ENCODE results near the gene MAP1LC3B. TPM values are rescaled to one million over a fixed set of nuclear protein-coding genes. Genes with fewer than 3 reads are reported as not detected.
"Not testable (repeated sequence)": the region's sequence is repeated elsewhere in the genome, so short reads cannot be mapped to it uniquely, and the experiment has no call there.

MAP1LC3B gene
- polyA plus RNA-seq, 4 donors, result 58.5 to 72.7 (median 66.1) TPM

DNA sequence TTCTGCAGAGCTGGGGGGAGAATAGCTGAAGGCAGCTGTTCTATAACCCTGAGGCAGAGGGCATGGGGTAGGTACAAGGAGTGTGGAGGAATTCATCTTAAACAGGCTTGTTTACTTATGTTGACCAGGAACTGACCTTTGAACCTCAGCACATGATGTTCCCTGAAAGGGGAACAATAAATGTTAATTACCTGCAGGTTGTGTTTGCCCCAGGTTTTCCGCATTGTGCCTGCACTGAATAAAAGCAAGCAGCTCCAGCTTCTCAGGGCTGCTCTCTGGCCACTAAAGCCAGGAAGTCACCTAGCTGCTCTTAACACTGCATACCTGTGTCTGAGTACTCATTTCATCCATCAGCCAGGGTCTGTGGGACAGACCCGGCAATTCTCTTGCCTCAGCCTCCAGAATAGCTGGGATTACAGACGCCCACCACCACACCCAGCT is 12.8 kb upstream of the MAP1LC3B start:
- not testable (repeated sequence) for DNase-seq (ENCODE audit: low read depth in 4 of 4, low spot score in 2 of 4)

DNA sequence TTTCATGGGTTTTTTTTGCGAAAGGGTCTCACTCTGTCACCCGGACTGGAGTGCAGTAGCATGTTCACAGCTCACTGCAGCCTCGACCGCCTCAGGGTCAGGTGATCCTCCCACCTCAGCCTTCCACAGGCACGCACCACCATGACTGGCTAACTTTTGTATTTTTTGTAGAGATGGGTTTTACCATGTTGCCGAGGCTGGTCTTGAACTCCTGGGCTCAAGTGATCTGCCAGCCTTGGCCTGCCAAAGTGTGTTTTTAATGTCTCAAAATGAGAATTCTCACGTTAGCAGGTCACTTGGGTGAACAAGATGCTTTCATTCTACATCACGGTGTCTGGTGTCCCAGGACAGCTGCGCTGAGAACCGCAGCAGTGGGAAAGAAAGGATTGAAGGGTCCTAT is 11.7 kb upstream of the MAP1LC3B start:
- no peak for DNase-seq (ENCODE audit: low read depth in 4 of 4, low spot score in 2 of 4)

DNA sequence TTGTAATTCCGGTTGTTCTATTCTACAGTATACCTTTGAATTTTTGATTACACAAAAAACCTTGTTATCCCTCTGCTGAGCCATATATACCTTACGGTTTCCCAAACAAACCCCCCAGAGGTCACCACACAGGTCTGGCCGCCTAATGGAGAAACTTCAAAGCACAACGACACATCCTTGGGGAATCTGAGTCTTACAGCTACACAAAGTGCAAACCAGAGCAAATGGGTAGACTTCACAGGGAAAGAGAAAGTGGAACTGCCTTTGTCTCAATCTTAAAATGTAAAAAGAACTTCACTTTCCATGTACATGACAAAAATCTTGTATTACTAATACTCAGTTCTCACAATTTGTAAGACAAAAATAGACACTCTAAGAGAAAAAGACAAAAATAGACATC is 11.3 kb upstream of the MAP1LC3B start:
- no peak for DNase-seq (ENCODE audit: low read depth in 4 of 4, low spot score in 2 of 4)

GRCh38 chr16:87382023-87382785 is 9.9 kb upstream of the MAP1LC3B start:
- DNase-seq (ENCODE audit: low read depth in 4 of 4, low spot score in 2 of 4), result no peak

GRCh38 chr16:87383505-87384161 is 8.5 kb upstream of the MAP1LC3B start, which contains the start of gene FBXO31:
TSS of gene FBXO31 (minus strand) at chr16:87383776. CDS start at chr16:87383744, 32 bp downstream.
- peak; percentile 79 to 87 (median 82) for DNase-seq (ENCODE audit: low read depth in 4 of 4, low spot score in 2 of 4)

DNA sequence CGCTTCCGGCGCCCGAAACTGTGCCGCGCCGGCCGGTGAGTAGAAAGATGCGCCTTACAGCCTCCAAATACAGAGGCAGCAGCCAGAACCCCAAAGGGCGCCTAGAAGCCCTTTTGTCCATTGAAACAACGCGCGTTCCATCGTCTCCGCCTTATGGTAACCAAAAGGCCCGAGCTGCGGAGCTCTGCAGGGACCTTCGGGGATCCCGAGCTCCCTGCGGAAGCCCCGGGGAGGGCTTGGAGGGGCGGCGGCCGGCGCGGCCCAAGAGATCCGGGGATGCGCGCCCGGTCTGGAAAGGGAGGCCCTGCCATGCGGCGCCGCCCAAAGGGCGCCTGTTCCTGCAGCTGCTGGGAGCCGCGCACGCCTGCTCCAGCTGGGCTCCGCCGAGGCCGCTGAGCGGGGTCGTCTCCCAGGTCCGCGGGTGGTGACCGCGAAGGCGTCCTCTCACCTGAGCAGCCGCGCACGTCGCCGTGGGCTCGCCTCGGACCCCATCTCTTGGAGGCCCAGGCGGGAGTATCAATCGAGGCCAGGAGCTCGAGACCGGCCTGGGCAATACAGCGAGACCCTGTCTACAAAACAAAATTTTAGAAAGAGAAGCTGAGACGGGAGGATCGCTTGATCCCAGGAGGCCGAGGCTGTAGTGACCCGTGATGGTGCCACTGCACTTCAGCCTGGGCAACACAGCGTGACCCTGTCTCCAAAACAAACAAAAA is 7.8 kb upstream of the MAP1LC3B start:
- no peak for DNase-seq (ENCODE audit: low read depth in 4 of 4, low spot score in 2 of 4)

- DNase-seq (ENCODE audit: low read depth in 4 of 4, low spot score in 2 of 4), result not testable (repeated sequence)
These were observed 7.3 kb upstream of the MAP1LC3B start for GRCh38 chr16:87384875-87385167.

GRCh38 chr16:87387942-87388817 is 4.0 kb upstream of the MAP1LC3B start:
- DNase-seq (ENCODE audit: low read depth in 4 of 4, low spot score in 2 of 4), result peak; percentile 89 to 97 (median 94)

- DNase-seq (ENCODE audit: low read depth in 4 of 4, low spot score in 2 of 4), result no peak
These were observed 3.4 kb upstream of the MAP1LC3B start for GRCh38 chr16:87388818-87389134.

GRCh38 chr16:87389245-87389644 is 2.9 kb upstream of the MAP1LC3B start:
- DNase-seq (ENCODE audit: low read depth in 4 of 4, low spot score in 2 of 4), result no peak

GRCh38 chr16:87389914-87390313 is 2.2 kb upstream of the MAP1LC3B start:
- DNase-seq (ENCODE audit: low read depth in 4 of 4, low spot score in 2 of 4), result not testable (repeated sequence)

DNA sequence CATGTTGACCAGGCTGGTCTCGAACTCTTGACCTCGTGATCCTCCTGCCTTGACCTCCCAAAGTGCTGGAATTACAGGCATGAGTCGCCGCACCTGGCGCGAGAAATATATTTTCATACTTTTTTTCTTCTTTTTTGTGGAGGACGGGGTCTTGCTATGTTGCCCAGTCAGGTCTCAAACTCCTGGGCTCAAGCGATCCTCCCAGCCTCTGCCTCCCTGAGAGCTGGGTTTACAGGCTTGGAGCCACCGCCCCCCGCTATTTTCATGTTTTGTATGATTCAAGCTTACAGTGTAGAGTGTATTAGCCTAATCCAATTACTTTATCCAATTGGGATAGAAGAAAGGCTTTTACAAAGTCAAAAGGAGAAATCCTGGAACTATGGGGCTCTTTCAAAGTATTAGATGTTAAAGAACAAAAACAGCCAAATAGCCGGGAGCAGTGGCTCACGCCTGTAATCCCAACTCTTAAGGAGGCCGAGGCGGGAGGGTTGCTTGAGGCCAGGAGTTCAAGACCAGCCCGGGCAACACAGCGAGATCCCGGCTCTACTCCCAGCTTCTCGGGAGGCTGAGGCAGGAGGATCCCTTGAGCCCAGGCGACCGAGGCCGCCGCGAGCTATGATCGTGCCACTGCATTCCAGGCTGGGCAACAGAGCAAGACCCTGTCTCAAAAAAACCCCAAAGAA is 1.4 kb upstream of the MAP1LC3B start:
- no peak for DNase-seq (ENCODE audit: low read depth in 4 of 4, low spot score in 2 of 4)

GRCh38 chr16:87391324-87391949 is 699 bp upstream of the MAP1LC3B start:
- peak in 1 of 4 donors; percentile 20 for DNase-seq (ENCODE audit: low read depth in 4 of 4, low spot score in 2 of 4)

DNA sequence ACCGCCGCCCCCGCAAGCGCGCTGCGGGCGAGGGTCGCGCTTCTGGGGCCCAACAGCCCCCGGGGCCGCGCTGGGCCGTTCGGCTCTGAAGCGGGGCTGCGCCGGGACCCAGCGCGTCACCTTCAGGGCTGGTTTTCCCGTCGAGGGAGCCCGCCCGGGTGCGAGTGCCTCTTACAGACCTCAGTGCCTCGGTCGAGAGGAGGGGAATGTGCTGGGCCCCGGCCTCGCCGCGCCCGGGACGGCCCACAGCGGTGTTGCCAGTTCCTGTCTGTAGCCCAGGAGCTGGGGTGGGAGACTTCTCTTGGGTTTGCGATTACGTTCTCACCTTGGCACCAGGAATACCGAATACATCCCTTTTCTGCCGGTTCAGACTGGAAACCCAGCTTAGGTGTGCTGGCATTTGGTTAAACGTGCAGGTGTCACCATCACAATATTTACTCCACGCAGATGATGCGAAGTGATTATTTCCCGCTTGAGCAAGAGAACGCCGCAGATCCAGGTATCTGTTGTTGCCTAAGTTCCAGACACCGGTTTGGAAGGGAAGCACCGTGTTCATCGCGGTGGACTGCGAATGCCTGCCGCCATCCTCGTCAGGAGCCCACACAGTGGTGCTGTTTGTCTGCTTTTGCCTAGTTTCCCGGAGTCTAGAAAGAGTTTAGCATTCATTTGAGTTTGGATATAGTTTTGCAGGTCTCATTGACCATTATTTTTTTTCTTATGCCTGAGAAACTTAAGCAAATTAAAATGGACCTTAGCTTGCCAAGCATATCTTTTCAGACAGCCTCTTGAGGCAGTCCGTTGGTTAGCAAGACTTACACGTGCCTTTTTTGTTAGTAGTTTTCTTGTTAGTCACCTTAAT is 914 bp downstream of the MAP1LC3B start:
- no peak for DNase-seq (ENCODE audit: low read depth in 4 of 4, low spot score in 2 of 4)

GRCh38 chr16:87393680-87394055 is 1.5 kb downstream of the MAP1LC3B start:
- no peak for DNase-seq (ENCODE audit: low read depth in 4 of 4, low spot score in 2 of 4)

GRCh38 chr16:87395181-87395842 is 3.2 kb downstream of the MAP1LC3B start:
- DNase-seq (ENCODE audit: low read depth in 4 of 4, low spot score in 2 of 4), result no peak

DNA sequence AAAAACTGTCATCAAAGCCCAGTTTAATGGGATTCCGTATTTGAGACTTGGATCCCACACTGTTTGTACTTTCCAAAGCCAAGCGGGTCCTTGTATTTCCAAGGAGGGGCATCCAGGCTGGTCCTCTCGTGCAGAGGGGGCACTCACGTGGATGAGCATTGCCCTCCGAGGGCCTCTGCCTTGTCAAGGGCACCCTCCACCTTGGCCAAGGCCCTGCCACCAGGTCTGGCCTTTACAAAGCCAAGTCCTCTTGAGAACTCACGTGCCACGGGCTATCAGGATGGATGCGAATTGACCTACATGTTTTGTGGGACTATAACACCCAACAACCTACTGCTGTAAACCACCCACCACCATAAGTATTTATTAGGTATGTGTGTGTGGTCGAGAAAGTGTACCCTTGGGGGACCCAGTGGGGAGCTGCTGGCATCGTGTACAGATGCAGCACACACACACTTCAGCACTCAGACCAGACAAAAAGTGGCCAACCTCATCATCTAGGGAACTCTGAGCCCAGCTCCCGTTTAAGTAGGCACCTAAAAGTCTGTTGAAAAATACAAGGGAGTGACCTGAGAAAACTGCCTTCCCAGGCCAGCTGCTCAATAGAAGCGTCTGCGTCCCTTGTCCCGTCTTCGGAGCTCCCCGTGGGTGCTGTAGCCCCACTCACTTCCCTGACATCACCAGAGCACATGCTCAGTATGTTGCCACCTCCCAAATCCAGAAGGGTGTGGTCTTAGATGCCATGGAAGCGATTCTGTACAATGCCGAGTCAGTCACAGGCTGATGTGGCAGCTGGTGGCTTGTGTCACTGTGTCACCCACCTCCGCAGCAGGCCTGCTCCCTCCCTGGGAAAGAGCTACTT is 12.9 kb downstream of the MAP1LC3B start:
- DNase-seq (ENCODE audit: low read depth in 4 of 4, low spot score in 2 of 4), result no peak
